C4-2B (cell line): Measurements from ENCODE around the gene ITGB1BP1.

ENCODE experiments used
- CTCF ChIP-seq: fragments of 450-650 bp; conservative IDR thresholded peaks from 2 replicates; pipeline ENCODE4 v1.5.1; 2017; ENCODE audit warnings: mild to moderate bottlenecking
- ZFX ChIP-seq: fragments of 450-650 bp; IDR thresholded peaks from 2 replicates; pipeline ENCODE4 v1.6.1; 2017

GRCh38 chr2:9440058-9440727, 16.9 kb upstream of the ITGB1BP1 start:
- no peak for TF ChIP-seq CTCF
- no peak for TF ChIP-seq ZFX
